ENCODE measurements around the gene SNAPC2.
"Not testable (repeated sequence)": the region's sequence is repeated elsewhere in the genome, so short reads cannot be mapped to it uniquely, and the experiment has no call there.

The SNAPC2 gene

GRCh38 chr19:7881910-7882309, 38.2 kb upstream of the SNAPC2 start:
- peaks cover 2% of the 10 kb centered on the region for H3K9me3 Mint-ChIP-seq
- H3K4me1 Mint-ChIP-seq, result peaks cover 3% of the 10 kb centered on the region
- no peak for ATAC-seq (ENCODE audit: low read depth)
- H3K36me3 Mint-ChIP-seq, result peaks cover 2% of the 10 kb centered on the region
- H3K27me3 Mint-ChIP-seq, result peaks cover 7% of the 10 kb centered on the region
- no peak for DNase-seq (ENCODE audit: low spot score in 2 of 2)
- H3K27ac Mint-ChIP-seq, result no peak overlapping the region
- no peak overlapping the region for H3K4me3 Mint-ChIP-seq

- peaks cover 3% of the 10 kb centered on the region for H3K4me1 Mint-ChIP-seq
- DNase-seq (ENCODE audit: low spot score in 2 of 2) (no peak), ATAC-seq (ENCODE audit: low read depth) (no peak)
- no peak overlapping the region for H3K27ac Mint-ChIP-seq
- peaks cover 2% of the 10 kb centered on the region for H3K9me3 Mint-ChIP-seq
- no peak overlapping the region for H3K4me3 Mint-ChIP-seq
- peaks cover 7% of the 10 kb centered on the region for H3K27me3 Mint-ChIP-seq
- peaks cover 2% of the 10 kb centered on the region for H3K36me3 Mint-ChIP-seq
These were observed 37.0 kb upstream of the SNAPC2 start for GRCh38 chr19:7883105-7883504.

- no peak for DNase-seq (ENCODE audit: low spot score in 2 of 2)
- Mint-ChIP-seq H3K9me3 (peaks cover 2% of the 10 kb centered on the region), H3K4me1 (peaks cover 3% of the 10 kb centered on the region), H3K36me3 (peaks cover 2% of the 10 kb centered on the region), H3K27me3 (peaks cover 9% of the 10 kb centered on the region), H3K4me3 (no peak overlapping the region), H3K27ac (no peak overlapping the region)
- no peak for ATAC-seq (ENCODE audit: low read depth)
These were observed 36.2 kb upstream of the SNAPC2 start for GRCh38 chr19:7883796-7884570.

- no peak for ATAC-seq (ENCODE audit: low read depth)
- Mint-ChIP-seq H3K9me3 (peaks cover 2% of the 10 kb centered on the region), H3K36me3 (peaks cover 2% of the 10 kb centered on the region), H3K27ac (no peak overlapping the region), H3K4me3 (no peak overlapping the region), H3K4me1 (peaks cover 3% of the 10 kb centered on the region), H3K27me3 (peaks cover 13% of the 10 kb centered on the region)
- DNase-seq (ENCODE audit: low spot score in 2 of 2), result no peak
These were observed 34.3 kb upstream of the SNAPC2 start for GRCh38 chr19:7885818-7886217.

- Mint-ChIP-seq H3K27me3 (peaks cover 11% of the 10 kb centered on the region), H3K36me3 (peaks cover 2% of the 10 kb centered on the region), H3K9me3 (peaks cover 2% of the 10 kb centered on the region), H3K27ac (no peak overlapping the region), H3K4me3 (no peak overlapping the region), H3K4me1 (peaks cover 3% of the 10 kb centered on the region)
- DNase-seq (ENCODE audit: low spot score in 2 of 2), result no peak
- ATAC-seq (ENCODE audit: low read depth), result no peak
These were observed 32.6 kb upstream of the SNAPC2 start for GRCh38 chr19:7887408-7888144.

GRCh38 chr19:7888145-7888825, 31.9 kb upstream of the SNAPC2 start, which contains the start of gene LRRC8E:
Gene LRRC8E (plus strand): TSS chr19:7888510. CDS start chr19:7895604, 7,094 bp downstream.
- Mint-ChIP-seq H3K4me3 (no peak within 1 kb of the TSS), H3K36me3 (peaks cover 2% of the 10 kb centered on the region)
- no peak for DNase-seq (ENCODE audit: low spot score in 2 of 2)

GRCh38 chr19:7888826-7889217, 31.3 kb upstream of the SNAPC2 start:
- ATAC-seq (ENCODE audit: low read depth) (no peak), DNase-seq (ENCODE audit: low spot score in 2 of 2) (no peak)
- Mint-ChIP-seq H3K27me3 (peaks cover 11% of the 10 kb centered on the region), H3K9me3 (peaks cover 2% of the 10 kb centered on the region), H3K4me1 (peaks cover 3% of the 10 kb centered on the region), H3K36me3 (peaks cover 2% of the 10 kb centered on the region), H3K27ac (no peak overlapping the region), H3K4me3 (no peak overlapping the region)

More at GRCh38 chr19:7888145-7888825, 31.9 kb upstream of the SNAPC2 start, which contains the start of gene LRRC8E:
- Mint-ChIP-seq H3K27me3 (peaks cover 11% of the 10 kb centered on the region), H3K4me1 (peaks cover 3% of the 10 kb centered on the region), H3K9me3 (peaks cover 2% of the 10 kb centered on the region), H3K27ac (no peak within 1 kb of the TSS)
- ATAC-seq (ENCODE audit: low read depth), result no peak

- H3K36me3 Mint-ChIP-seq; ATAC-seq (ENCODE audit: low read depth); H3K27ac Mint-ChIP-seq; DNase-seq (ENCODE audit: low spot score in 2 of 2); H3K4me1 Mint-ChIP-seq; H3K9me3 Mint-ChIP-seq; H3K4me3 Mint-ChIP-seq: not testable (repeated sequence)
- H3K27me3 Mint-ChIP-seq, result peaks cover 22% of the 10 kb centered on the region
These were observed 26.6 kb upstream of the SNAPC2 start for GRCh38 chr19:7893362-7894101.

GRCh38 chr19:7894612-7895309, 25.4 kb upstream of the SNAPC2 start:
- peaks cover 17% of the 10 kb centered on the region for H3K27me3 Mint-ChIP-seq
- H3K4me3 Mint-ChIP-seq, result no peak overlapping the region

GRCh38 chr19:7895565-7895964, 24.6 kb upstream of the SNAPC2 start:
- ATAC-seq (ENCODE audit: low read depth) (no peak), DNase-seq (ENCODE audit: low spot score in 2 of 2) (no peak)
- H3K4me1 Mint-ChIP-seq, result no peaks in the 10 kb centered on the region
- no peaks in the 10 kb centered on the region for H3K9me3 Mint-ChIP-seq
- H3K27ac Mint-ChIP-seq, result no peak overlapping the region
- peaks cover 17% of the 10 kb centered on the region for H3K27me3 Mint-ChIP-seq
- no peak overlapping the region for H3K4me3 Mint-ChIP-seq
- peaks cover 1% of the 10 kb centered on the region for H3K36me3 Mint-ChIP-seq

More at GRCh38 chr19:7894612-7895309, 25.4 kb upstream of the SNAPC2 start:
- Mint-ChIP-seq H3K9me3 (no peaks in the 10 kb centered on the region), H3K27ac (no peak overlapping the region), H3K36me3 (peaks cover 1% of the 10 kb centered on the region), H3K4me1 (no peaks in the 10 kb centered on the region)
- ATAC-seq (ENCODE audit: low read depth) (no peak), DNase-seq (ENCODE audit: low spot score in 2 of 2) (no peak)

GRCh38 chr19:7897292-7897691, 22.8 kb upstream of the SNAPC2 start:
- Mint-ChIP-seq H3K27ac (no peak overlapping the region), H3K27me3 (peaks cover 16% of the 10 kb centered on the region), H3K4me1 (no peaks in the 10 kb centered on the region), H3K36me3 (peaks cover 1% of the 10 kb centered on the region), H3K9me3 (no peaks in the 10 kb centered on the region), H3K4me3 (no peak overlapping the region)
- ATAC-seq (ENCODE audit: low read depth) (no peak), DNase-seq (ENCODE audit: low spot score in 2 of 2) (no peak)

GRCh38 chr19:7898967-7899366, 21.2 kb upstream of the SNAPC2 start:
- ATAC-seq (ENCODE audit: low read depth) (no peak), DNase-seq (ENCODE audit: low spot score in 2 of 2) (no peak)
- H3K36me3 Mint-ChIP-seq, result peaks cover 1% of the 10 kb centered on the region
- H3K27ac Mint-ChIP-seq, result no peak overlapping the region
- no peak overlapping the region for H3K4me3 Mint-ChIP-seq
- H3K27me3 Mint-ChIP-seq, result peaks cover 16% of the 10 kb centered on the region
- peaks cover 9% of the 10 kb centered on the region for H3K4me1 Mint-ChIP-seq
- H3K9me3 Mint-ChIP-seq, result no peaks in the 10 kb centered on the region

- Mint-ChIP-seq H3K36me3 (peaks cover 1% of the 10 kb centered on the region), H3K27me3 (peaks cover 11% of the 10 kb centered on the region), H3K4me3 (no peak overlapping the region), H3K9me3 (no peaks in the 10 kb centered on the region), H3K27ac (no peak overlapping the region), H3K4me1 (peaks cover 14% of the 10 kb centered on the region)
- DNase-seq (ENCODE audit: low spot score in 2 of 2) (no peak), ATAC-seq (ENCODE audit: low read depth) (no peak)
These were observed 20.3 kb upstream of the SNAPC2 start for GRCh38 chr19:7899751-7900378.
